NCI-H2081 (cell line): ENCODE results near the gene LRRC72.

Experiments
- DNase-seq, 2 experiments: peaks; one replicate each; lab custom pipeline; 2025; lab: John Stamatoyannopoulos, UW

Gene LRRC72

GRCh38 chr7:16627236-16627635 is 100.6 kb downstream of the LRRC72 start:
- DNase-seq: no peak

GRCh38 chr7:16630654-16631053 is 104.0 kb downstream of the LRRC72 start:
- DNase-seq: no peak
